DMS 273 treated with DMSO at 0.1 percent for 48 hours (cell line): ENCODE measurements around the gene LMF1.

Experiments used
- DNase-seq: peaks from one replicate; lab custom pipeline; 2025; lab: John Stamatoyannopoulos, UW

The LMF1 gene

DNA sequence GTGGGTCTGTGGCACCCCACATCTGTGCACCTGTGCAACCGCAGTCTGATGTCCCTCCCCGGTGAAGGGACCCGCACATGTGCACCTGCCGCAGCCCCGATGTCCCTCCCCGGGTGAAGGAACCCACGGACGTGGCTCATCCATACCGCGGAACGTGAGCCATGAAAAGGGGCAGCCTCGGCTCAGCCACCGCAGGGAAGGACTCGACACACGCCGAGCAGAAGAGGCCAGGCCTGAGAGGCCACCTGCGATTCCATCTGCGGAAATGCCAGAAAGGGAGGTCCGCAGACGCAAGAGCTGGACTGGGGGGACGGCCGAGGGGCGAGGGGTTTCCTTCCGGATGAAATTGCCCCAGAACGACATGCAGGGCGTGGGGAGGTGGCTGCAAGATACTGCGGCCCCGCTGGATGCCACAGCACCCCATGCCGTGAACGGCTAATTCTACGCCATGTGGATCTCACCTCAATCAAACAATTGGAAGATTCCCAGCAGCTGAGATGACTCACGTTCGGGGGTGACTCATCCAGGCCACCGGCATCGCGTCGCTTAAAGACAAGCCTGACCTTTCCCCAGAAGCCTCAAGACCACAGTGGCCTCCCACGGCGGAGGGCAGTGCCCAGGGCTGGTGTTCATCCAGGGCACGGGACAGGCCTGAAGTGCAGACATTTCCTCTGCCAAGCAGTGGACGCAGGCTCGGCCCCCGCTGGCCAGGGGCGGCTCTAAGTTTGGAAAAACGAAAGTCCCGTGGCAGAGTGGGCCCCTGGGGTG, 31.8 kb upstream of the LMF1 start:
- DNase-seq, result no peak

DNA sequence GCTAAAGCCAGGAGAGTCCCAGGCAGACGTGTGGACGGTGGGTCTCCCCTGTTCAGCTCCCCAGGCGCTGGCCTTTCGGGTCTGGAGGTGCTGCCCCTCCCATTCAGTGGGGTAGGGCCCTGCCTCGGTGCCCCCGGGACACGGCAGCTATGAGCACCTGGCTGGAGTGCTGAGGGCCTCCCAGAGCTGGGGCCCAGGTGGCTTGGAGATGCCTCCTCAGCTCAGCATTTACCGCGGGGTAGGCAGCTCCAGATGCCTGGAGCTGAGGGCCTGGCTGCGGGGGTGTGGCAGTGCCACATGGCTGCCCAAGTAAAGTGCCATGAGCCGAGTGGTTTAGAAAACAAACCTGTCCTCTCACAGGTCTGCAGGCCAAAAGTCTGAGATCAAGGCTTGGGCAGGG, 30.3 kb upstream of the LMF1 start:
- no peak for DNase-seq

DNA sequence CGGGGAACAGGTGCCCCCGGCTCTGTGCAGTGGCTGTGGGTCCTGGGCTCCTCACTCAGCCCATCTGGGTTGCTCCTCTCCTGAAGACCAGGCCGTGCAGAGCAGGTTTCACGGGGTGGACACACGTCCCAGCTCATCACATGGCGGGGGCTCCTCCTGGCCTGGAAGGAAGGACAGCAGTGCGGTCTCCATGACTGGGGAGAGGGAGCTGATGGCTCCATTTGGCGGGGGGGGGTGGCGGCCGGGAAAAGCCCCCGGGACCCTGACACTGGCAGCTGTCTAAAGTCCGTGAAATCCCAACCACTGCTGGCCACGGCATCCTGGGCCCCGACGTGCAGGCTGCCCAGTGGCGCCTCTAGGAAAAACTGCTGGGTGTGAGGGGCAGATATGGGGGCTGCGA, 29.8 kb upstream of the LMF1 start:
- DNase-seq, result no peak

DNA sequence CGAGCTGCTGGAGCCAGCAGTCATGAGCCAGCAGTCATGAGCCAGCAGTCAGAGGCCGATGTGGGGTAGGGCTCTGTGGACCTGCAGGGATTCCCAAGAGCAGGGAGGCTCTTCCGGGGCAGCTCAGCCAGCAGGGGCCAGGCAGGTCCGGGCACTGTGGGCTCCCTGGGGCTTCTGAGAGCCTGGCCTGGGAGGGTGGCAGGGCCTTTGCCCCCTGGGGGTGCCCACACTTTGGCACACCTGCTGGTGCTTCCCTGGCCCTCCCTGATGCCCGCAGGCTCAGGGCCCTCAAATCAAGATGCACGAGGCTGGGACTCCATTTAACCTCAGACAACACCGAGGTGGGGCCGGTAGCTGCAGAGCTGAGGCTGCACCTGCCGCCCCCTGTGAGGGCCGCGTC, 28.9 kb upstream of the LMF1 start:
- no peak for DNase-seq

DNA sequence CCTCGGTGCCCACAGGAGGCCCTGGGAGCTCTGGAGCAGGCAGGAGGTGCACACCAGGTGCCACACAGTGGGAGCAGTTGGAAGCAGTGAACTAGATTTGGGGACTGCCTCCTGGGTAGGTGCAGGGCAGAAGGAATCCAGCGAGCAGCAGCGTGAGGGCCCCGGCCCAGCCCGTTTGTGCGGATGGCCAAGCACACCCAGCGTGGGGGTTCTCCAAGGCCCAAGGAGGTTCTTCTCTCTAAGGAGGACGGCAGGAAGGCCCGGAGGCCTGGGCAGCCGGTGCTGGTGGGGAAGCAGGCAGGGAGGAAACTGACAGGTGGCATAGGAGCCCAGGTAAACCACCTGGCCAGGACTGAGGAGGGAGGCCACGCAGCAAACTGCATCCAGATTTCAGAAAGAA, 27.8 kb upstream of the LMF1 start:
- no peak for DNase-seq

DNA sequence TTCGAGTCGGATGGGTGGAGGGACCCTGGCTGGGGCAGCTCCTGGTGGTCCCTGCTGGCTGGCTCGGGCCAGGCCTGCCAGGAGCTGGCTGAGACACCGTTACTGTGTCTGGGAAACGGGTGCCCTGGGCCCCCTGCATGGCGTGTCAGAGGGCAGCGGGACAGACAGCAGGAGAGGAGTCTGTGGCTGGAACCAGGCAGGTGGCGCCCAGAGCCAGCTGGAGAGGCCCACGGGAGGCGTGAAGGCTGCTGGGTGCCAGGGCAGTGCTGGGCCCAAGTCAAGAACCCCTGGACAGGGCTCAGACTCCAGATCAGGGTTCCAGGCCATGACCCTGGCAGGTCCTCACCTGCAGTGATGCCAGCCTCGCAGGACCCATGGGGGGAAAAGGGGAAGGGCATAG, 27.4 kb upstream of the LMF1 start:
- no peak for DNase-seq

DNA sequence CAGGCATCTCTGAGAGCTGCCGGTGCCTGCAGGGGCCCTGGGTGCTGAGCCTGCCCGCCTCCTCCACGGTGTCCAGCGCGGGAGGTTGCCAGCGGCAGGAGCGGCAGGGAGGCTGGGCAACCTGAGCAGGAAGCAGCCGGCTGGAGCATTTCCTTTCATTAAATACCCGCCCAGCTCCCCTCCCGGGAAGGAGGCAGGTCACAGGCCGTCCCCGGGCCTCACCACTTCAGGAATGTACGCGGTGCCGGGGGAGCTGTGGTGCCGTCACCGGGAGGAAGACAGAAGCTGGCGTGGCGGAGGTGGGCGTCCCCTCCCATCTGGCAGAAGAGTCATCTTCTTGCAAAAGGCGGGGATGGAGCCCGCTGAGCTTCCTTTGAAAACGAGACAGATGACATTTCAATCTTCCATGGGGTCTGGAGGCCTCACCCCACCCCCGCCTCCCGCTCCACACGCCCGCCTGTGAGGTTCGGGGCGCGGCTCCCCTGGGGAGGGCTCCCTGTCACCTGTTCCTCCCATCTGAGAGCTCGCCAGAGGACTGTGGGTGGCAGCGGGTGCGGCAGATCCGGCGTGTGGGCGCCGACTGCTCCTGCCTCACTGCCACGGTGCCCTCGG, 26.8 kb upstream of the LMF1 start:
- no peak for DNase-seq

DNA sequence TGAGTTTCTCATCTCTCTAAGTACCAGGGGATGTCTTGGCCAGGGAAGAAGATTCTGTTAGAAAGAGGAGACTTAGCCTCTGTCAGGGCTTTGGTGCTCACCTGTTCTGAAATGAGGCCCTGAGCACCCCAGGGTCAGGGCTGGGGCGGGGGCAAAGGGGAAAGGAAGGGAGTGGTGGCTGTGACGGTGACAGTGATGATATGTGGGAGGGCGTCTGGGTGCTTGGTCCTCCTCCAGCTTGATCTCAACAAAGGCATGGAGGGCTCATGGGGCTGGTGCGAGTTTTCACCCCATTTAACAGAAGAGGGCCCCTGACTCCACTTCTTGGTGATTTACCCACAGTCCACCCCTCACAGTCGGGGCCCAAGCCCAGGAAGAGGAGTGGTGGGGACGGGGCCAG, 25.9 kb upstream of the LMF1 start:
- DNase-seq, result no peak

DNA sequence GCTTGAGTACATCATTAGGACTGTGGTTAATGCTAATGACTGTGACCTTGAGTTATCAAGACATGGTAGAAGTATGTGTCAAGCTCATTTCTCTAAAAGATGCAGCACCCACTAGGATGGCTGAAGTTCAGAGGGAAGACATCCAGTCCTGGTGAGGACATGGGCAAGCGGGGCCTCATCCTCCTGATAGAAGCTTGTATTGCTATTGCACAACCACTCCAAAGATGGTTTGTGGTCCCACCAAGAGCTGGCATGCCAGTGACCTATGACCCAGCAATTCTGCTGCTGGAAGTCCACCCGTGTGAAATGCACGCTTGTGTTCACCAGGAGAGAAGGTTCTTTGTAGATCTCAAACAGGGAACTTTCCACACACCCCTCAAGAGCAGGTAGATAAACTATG, 25.0 kb upstream of the LMF1 start:
- DNase-seq, result no peak

DNA sequence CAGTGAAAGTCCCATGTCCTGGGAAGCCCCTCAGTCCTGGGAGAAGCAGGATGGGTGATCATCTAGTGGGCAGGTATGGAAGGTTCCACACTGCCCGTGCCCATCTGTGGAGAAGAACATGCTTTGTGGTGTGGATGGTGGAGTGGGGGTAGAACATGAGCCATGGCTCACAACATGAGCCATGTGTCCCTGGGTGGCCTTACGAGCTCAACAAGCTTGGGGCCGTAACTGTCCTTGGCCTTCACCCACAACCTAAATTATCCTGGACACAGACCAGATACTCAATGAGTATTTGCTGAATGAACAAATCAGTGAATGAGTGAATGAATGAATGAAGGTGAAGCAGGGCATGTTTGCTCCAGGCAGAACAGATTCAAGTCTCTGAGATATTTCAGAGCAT, 24.3 kb upstream of the LMF1 start:
- no peak for DNase-seq

DNA sequence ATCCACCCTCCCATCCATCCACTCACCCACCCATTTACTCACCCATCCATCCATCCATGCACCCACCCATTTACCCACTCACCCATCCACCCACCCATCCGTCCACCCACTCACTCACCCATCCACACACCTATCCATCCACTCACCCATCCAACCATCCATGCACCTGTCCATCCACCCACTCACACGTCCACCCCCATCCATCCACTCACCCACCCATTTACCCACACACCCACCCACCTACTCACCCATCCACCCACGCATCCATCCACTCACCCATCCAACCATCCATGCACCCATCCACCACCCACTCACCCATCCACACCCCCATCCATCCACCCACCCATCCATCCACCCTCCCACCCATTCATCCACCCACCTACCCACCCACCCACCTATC, 22.9 kb upstream of the LMF1 start:
- DNase-seq, result no peak

DNA sequence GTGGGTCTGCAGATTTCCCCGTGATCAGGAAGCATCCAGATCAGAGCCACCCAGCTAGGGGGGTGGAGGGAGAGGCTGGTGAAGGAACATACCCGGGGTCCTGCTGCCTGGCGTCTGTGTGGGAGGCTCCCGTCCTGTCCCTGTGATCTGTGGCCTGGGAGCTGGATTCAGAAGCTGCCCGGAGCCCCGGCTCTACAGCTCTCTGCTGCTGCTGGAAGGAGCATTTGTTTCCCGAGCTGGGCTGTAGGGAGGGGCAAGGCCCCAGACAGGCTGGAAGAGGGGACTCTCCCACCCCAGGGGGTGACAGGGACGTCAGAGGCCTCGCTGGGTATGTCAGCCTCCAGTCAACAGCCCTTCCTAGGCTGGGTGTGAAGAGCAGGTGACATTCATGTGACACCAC, 21.0 kb upstream of the LMF1 start:
- DNase-seq, result no peak

DNA sequence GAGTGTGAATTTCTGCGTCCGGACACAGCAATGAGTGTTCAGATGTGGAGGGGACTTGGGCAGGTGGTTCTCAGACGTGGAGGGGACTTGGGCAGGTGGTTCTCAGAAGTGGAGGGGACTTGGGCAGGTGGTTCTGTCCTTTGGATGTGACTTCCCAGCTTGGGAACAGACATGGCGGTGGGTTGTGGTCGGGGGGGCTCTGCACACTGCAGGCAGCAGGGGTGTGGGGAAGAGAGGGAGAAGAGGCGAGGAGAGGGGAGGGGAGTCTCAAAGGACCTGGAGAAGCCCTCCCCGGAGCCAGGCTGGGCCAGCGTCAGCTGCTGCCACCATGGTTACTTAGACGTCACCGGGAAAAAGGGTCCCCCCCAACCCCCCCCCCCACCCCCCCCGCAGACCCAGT, 20.6 kb upstream of the LMF1 start:
- DNase-seq, result no peak

DNA sequence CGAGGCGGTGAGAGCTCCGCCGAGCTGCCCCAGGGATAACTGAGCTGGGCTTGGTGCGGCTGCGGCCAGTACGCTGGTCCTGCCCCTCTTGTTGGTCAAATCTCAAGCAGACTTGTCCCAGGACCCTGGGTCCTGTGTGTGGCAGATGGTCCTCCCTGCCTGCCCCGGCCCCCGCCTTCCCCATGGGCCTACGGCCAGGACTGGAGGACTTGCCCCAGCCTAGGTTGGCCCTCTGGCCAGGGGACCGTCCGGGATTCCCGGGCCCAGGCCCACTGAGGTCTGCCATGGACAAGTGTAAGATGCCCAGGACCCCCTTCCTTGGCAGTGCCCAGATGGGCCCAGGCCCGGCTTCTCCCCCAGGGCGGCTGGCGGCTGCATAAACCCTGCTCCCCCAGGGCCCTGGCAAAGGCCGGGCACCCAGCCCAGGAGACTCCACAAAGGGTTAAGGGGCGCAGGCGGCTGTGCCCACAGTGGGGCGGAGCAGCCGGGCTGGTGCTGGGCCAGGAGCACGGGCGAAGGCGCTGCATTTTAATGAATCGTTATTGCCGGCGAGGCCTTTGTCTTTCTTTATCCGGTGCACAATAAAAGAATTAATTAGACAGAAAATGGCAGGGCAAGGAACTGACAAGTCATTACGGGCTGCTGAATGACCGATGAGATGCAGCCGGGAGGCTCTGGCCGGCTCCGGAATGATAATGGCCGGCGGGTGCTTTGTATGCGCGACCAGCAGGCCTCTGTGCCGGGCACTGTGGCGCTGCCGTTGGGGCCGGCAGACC, 19.9 kb upstream of the LMF1 start:
- no peak for DNase-seq

DNA sequence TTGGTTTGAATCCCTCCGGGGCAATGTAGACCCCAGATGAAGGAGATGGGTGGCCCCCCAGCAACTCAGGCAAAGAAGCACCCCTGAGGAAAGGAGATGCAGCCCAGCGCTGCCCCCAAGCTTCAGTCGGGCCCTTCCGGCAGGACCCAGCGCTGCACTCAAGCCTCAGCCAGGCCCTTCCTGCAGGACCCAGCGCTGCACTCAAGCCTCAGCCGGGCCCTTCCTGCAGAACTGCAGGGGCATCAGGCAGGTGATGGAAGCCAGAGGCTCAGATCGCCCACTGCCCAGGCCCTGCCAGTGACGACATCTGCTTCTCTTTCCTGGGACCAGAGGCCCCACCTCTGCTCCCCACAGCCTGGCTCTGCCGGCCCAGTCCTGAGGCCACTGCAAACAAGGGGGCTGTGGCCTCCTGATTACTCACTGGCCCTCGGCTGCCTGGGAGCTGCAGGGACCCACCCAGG, 18.6 kb upstream of the LMF1 start:
- DNase-seq, result no peak

DNA sequence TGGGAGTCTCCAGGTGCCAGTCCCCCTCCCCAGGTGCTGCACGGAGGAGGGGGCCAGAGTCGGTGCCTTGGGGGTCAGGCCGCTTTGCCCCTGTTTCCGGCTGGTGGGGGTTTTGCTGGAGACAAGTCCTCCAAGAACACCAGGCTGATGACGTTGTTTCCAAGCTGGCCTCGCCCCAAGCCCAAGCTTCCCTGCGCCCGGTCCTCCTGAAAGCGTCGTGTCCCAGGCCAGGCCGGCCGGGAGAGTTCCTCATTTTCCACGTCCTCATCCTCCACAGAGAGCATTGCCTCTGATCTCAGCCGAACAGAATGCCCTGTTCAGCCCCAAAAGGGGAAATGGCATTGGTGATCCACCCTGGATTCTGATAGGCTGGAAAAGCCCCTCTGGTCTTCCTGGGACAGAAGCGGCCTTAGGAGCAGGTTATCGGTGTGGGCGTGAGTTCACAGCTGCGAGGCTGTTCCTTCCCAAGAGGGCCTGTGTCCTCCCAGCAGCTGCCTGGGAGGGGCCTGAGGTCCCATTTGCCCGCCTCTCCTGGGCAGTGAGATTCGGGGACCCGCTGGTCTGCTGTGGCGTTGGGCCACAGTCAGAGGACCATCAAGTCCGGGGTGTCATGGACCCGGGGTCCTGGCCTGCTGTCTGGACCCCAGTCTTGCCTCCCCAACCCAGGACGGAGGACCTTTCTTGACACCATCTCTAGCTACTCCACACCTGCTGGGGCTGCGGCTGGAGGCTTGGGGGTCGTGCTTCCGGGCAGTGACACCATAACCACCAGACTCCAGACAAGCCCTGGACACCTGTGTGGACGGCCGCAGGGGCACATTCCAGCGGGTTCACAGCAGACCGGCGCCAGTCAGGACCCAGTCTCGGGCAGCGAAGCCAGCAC, 17.9 kb upstream of the LMF1 start:
- no peak for DNase-seq

DNA sequence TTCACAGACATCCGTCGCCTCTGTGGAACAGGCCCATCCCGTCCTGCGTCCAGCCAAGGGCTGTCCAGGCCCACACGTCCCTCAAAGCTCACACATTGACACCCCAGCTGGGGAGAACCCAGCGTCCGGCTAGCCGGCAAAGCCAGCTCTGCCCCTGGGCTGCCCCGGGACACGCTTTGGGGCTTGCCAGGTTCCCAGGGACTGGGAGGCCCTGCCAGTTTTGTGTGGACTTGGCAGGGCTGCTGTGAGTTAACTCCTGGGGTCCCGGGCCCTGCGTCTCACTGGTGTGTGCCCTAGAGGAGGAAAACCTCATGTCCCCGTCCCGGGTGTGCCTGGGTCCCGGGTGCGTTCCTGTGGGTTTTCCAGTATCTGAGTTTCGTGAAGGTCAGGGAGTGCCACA, 17.1 kb upstream of the LMF1 start:
- no peak for DNase-seq

DNA sequence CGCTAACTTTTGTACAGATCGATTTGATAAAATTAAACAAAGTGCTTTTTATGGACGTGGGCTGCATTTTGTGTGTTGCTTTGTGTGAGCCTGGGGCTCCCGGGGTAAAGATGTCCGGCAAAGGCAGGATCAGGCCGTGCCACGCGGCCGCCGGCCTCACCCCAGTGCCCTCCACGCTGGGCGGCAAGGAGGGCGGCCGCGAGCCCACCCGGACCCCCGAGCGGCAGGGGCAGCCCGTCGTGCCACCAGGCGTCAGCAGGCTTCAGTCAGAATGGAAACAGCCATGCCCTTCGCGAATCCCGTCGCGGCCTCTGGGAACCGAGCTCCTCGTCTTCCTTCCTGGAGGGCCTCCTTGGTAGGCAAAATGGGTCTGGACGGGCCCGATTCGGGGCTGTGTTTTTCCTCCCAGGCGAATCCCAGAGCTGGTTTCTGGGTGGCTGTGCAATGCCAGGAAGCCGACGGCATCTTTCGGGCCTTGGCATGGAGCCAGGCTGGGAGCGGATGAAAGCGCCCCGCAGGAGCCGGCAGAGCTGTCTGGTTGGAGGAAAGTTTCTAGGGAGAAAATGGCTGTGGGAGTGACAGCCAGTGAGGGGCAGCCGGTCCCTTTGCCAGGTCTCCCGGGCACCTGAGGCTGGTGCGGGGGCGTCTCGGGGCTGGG, 16.3 kb upstream of the LMF1 start:
- no peak for DNase-seq

DNA sequence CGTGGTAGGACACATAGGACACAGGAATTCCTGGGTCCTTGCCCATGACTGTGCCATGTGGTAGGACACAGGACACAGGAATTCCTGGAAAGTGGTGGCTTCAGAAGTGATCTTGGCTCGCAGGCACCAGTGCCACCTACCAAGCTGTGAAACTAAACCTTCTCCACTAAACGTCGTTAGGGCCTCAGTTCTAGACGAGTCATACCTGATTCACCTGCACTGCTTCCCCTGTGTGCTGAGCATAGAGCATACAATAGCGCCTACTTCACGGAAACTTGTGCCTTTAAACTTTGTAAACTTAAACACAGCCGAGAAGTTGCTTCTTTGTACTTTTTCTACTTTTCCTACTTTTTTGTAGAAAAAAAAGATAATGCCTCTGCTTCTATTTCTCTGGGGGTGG, 15.6 kb upstream of the LMF1 start:
- no peak for DNase-seq

DNA sequence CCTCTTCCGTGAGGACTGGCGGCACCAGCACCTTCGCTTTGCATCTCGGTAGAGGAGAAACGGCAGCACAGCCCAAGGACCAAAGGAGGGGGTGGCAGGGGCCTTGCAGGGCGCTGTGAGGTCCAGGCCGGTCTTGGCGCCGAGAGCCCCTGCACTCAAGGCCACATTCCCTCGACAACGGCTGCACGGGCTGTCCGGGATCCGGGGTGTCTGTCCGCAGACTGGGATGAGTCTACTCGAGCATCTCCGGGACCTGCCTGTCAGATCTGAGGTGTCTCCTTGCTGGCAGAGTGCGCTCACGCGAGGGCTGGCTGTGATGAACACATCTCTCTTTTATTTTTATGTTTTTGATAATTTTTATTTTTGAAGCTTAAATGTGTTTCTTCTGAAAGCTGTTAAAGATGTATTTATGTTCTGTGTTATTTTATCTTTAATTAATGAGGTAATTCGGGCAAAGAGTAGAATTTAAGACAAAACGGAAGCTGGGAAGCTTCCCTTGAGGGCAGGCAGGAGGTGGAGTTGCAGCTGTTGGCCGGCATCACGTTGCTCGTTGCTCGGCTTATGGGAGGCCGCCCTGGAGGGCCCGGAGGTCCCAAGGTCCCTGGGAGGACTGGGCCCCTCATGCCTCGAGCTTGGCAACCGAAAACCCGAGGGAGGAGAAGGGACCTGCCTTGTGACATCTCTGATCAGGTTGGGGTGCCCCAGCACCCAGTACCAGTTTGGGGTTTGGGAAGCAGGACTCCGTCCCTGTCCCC, 15.0 kb upstream of the LMF1 start:
- no peak for DNase-seq
